Spleen (tissue), 7 donors: ENCODE measurements around the gene SAAL1.

Experiments
- CTCF ChIP-seq, 11 experiments: fragments of 200-600 bp in 7 of 11; fragments of 450-650 bp in 4 of 11; sonication (generic) in 4 of 11; IDR thresholded peaks in 8 of 11; conservative IDR thresholded peaks in 3 of 11; 1 replicate in 7 of 11; 2 replicates in 4 of 11; pipeline versions ENCODE4 v1.4.0 to v1.8.0; 2016 to 2021; ENCODE audit warnings: antibody characterized with exemption in 11 of 11, inconsistent platforms in 4 of 11, mild to moderate bottlenecking in 1 of 11
- POLR2A ChIP-seq, 3 donors: fragments of 450-650 bp; IDR thresholded peaks; one replicate each; pipeline ENCODE4 v1.5.1; 2017; ENCODE audit warnings: antibody characterized with exemption in 3 of 3, mild to moderate bottlenecking in 1 of 3
- donor health status: DM: no; HTN: no; CAD: no; lungs with moderate emphysema.
- donor health status: DM: no; HTN: no; CAD: no.
- donor health status: DM: no; HTN: no; CAD: no.

- TF ChIP-seq CTCF (IDR thresholded peaks at IDR 0.05 in 8 of 11, conservative IDR thresholded peaks at IDR 0.05 in 3 of 11) (no peak), POLR2A (IDR thresholded peaks at IDR 0.05) (no peak)
Observed at GRCh38 chr11:18105086-18105801, 638 bp downstream of the SAAL1 start.
